Gastrocnemius medialis (tissue), 4 donors: ENCODE measurements around the gene MICU1. TPM values are rescaled to one million over a fixed set of nuclear protein-coding genes. Genes with fewer than 3 reads are reported as not detected.

ENCODE experiments used
- ATAC-seq, 2 donors: fragments of 150-250 bp; one replicate each; pipeline ENCODE4 v1.9.1; 2016
- DNase-seq, 2 donors: peaks; one replicate each; pipeline ENCODE4 v3.0.0-alpha.2; 2019
- H3K27ac ChIP-seq, 4 donors: fragments of 200-600 bp; sonication (generic); 1 replicate in 1 of 4; 2 replicates in 3 of 4; pipeline ENCODE4 v1.5.1; 2016 to 2018; ENCODE audit warnings: mild to moderate bottlenecking in 2 of 4, moderate library complexity in 1 of 4
- H3K27me3 ChIP-seq, 3 donors: fragments of 200-600 bp; sonication (generic) in 2 of 3; 1 replicate in 1 of 3; 2 replicates in 2 of 3; pipeline versions ENCODE4 v1.5.1 to v1.6.0; 2016 to 2019; ENCODE audit warnings: mild to moderate bottlenecking in 1 of 3, moderate library complexity in 1 of 3
- H3K36me3 ChIP-seq, 2 donors: fragments of 200-600 bp; sonication (generic) in 1 of 2; one replicate each; pipeline ENCODE4 v1.5.1; 2017 to 2018
- H3K4me1 ChIP-seq, 2 donors: fragments of 200-600 bp; sonication (generic) in 1 of 2; one replicate each; pipeline ENCODE4 v1.5.1; 2016 to 2017; ENCODE audit warnings: mild to moderate bottlenecking in 2 of 2
- H3K4me3 ChIP-seq, 4 donors: fragments of 200-600 bp; sonication (generic) in 3 of 4; 1 replicate in 1 of 4; 2 replicates in 3 of 4; pipeline ENCODE4 v1.5.1; 2016 to 2019; ENCODE audit warnings: mild to moderate bottlenecking in 2 of 4
- H3K9me3 ChIP-seq, 3 donors: fragments of 200-600 bp; sonication (generic) in 2 of 3; 1 replicate in 1 of 3; 2 replicates in 2 of 3; pipeline ENCODE4 v1.5.1; 2016 to 2019
- CTCF ChIP-seq, 5 experiments: fragments of 450-650 bp in 3 of 5; fragments of 200-600 bp in 2 of 5; sonication (generic) in 2 of 5; IDR thresholded peaks in 4 of 5; conservative IDR thresholded peaks in 1 of 5; 1 replicate in 4 of 5; 2 replicates in 1 of 5; pipeline ENCODE4 v1.5.1; 2016 to 2019; ENCODE audit warnings: antibody characterized with exemption in 5 of 5, mild to moderate bottlenecking in 3 of 5, moderate library complexity in 3 of 5
- POLR2A ChIP-seq, 2 donors: fragments of 450-650 bp; IDR thresholded peaks; one replicate each; pipeline ENCODE4 v1.6.1; 2017; ENCODE audit warnings: antibody characterized with exemption in 2 of 2, mild to moderate bottlenecking in 2 of 2, moderate library complexity in 2 of 2
- in situ Hi-C, 4 donors: fragments of 200-750 bp; cut with MboI; loops; one replicate each; pipeline versions ENCODE4 v1.15.0 to v1.8.0; 2017; ENCODE audit warnings: low sequenced_read_pairs in 4 of 4
- intact Hi-C: fragments of 100-400 bp; cut with DNase I; formaldehyde crosslinking; loops from one replicate; pipeline ENCODE4 v1.15.1; 2023; ENCODE audit warnings: low total_unique reads
- total RNA-seq, 4 donors: library from RNA; depleted of rRNA; stranded (reverse); fragments of >200 nt; gene quantifications; one replicate each; pipeline versions ENCODE4 v1.1.0 to v1.2.3, GENCODE V29; 2016

Gene MICU1
- total RNA-seq, 4 donors from 2014 or later = 42.7 to 62.2 (median 51.9) TPM

- H3K27me3 ChIP-seq = no peaks in the 10 kb centered on the region
- H3K36me3 ChIP-seq = no peaks in the 10 kb centered on the region
- no peak for TF ChIP-seq CTCF (IDR thresholded peaks at IDR 0.05 in 4 of 5, conservative IDR thresholded peaks at IDR 0.05 in 1 of 5)
- no peak for TF ChIP-seq POLR2A (IDR thresholded peaks at IDR 0.05)
- peaks cover 0 to 9% (median 0%) of the 10 kb centered on the region in 3 donors for H3K9me3 ChIP-seq
- in situ Hi-C loops (no loop called here), intact Hi-C loops (no loop called here)
- H3K4me3 ChIP-seq = no peak overlapping the region
- H3K27ac ChIP-seq = no peak overlapping the region
- no peaks in the 10 kb centered on the region for H3K4me1 ChIP-seq
- ATAC-seq (no peak), DNase-seq (no peak)
Measured at GRCh38 chr10:72508033-72508432, 117.8 kb downstream of the MICU1 start.

GRCh38 chr10:72506474-72506873 lies 119.4 kb downstream of the MICU1 start:
- no peak for ATAC-seq
- no peak for DNase-seq
- in situ Hi-C loops (no loop called here), intact Hi-C loops (no loop called here)
- TF ChIP-seq POLR2A (IDR thresholded peaks at IDR 0.05) = no peak
- no peak for TF ChIP-seq CTCF (IDR thresholded peaks at IDR 0.05 in 4 of 5, conservative IDR thresholded peaks at IDR 0.05 in 1 of 5)
- Histone ChIP-seq H3K27me3 (no peaks in the 10 kb centered on the region), H3K9me3 (peaks cover 0 to 9% (median 0%) of the 10 kb centered on the region in 3 donors), H3K27ac (no peak overlapping the region), H3K36me3 (no peaks in the 10 kb centered on the region), H3K4me3 (no peak overlapping the region), H3K4me1 (no peaks in the 10 kb centered on the region)

GRCh38 chr10:72505435-72505834 lies 120.4 kb downstream of the MICU1 start:
- no peak for DNase-seq
- ATAC-seq = no peak
- in situ Hi-C loops = no loop called here
- TF ChIP-seq CTCF (IDR thresholded peaks at IDR 0.05 in 4 of 5, conservative IDR thresholded peaks at IDR 0.05 in 1 of 5) = no peak
- TF ChIP-seq POLR2A (IDR thresholded peaks at IDR 0.05) = no peak
- Histone ChIP-seq H3K9me3 (peaks cover 0 to 9% (median 0%) of the 10 kb centered on the region in 3 donors), H3K4me1 (no peaks in the 10 kb centered on the region), H3K27ac (no peak overlapping the region), H3K36me3 (no peaks in the 10 kb centered on the region), H3K27me3 (no peaks in the 10 kb centered on the region), H3K4me3 (no peak overlapping the region)
- intact Hi-C loops = no loop called here

- intact Hi-C loops = no loop called here
- no peak for DNase-seq
- Histone ChIP-seq H3K4me1 (no peaks in the 10 kb centered on the region), H3K36me3 (no peaks in the 10 kb centered on the region), H3K4me3 (no peak overlapping the region), H3K27me3 (no peaks in the 10 kb centered on the region), H3K27ac (no peak overlapping the region), H3K9me3 (peaks cover 0 to 9% (median 0%) of the 10 kb centered on the region in 3 donors)
- in situ Hi-C loops = no loop called here
- no peak for ATAC-seq
- TF ChIP-seq POLR2A (IDR thresholded peaks at IDR 0.05) (no peak), CTCF (IDR thresholded peaks at IDR 0.05 in 4 of 5, conservative IDR thresholded peaks at IDR 0.05 in 1 of 5) (no peak)
Measured at GRCh38 chr10:72503694-72504438, 122.0 kb downstream of the MICU1 start.
